RPMI8226 (cell line): Measurements from ENCODE around the gene TMEM116.
"Not testable (repeated sequence)": the region's sequence is repeated elsewhere in the genome, so short reads cannot be mapped to it uniquely, and the experiment has no call there.

Experiments
- DNase-seq: peaks from one replicate; pipeline ENCODE4 v3.0.0-alpha.2; 2015

Gene TMEM116

DNA sequence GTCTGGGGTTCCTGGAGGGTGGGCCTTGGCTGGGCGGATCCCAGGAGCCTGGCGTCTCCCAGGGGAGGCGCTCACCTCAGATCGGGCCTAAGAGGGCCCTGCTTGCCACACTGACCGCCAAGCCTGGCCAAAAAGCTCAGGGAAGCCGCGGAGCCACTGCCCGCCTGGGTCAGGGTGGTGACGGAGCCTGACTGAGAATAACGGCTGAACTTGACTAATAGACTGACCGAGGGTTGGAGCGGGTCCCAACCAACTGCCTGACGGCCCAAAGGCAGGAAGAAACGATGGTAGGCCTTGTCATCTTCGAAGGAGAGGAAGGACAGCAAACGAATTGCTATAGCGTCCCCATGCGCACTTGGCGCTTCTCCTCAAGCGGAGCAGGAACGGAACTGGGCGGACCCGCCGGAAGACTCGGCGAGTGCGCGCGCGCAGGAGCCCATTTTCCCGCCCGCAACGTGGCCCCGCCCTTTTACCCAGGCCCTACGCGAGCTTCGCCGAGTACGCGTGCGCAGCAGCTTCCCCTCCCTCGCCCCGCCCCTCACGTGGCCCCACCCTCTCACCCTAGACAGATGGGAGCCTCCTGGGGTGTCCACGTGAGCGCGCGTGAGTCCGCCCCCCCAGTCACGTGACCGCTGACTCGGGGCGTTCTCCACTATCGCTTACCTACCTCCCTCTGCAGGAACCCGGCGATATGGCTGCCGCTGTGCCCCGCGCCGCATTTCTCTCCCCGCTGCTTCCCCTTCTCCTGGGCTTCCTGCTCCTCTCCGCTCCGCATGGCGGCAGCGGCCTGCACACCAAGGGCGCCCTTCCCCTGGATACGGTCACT, at the start of gene TMEM116, which contains the start of gene ERP29:
Gene TMEM116, minus strand, starts transcription at position 391 of the 826 bp plus-strand sequence. CDS start 7,895 bp downstream, outside the sequence.
Gene ERP29, plus strand, starts transcription at position 652 of the 826 bp plus-strand sequence. Its CDS starts 40 bp downstream, at position 692.
- DNase-seq = peak; percentile 99

DNA sequence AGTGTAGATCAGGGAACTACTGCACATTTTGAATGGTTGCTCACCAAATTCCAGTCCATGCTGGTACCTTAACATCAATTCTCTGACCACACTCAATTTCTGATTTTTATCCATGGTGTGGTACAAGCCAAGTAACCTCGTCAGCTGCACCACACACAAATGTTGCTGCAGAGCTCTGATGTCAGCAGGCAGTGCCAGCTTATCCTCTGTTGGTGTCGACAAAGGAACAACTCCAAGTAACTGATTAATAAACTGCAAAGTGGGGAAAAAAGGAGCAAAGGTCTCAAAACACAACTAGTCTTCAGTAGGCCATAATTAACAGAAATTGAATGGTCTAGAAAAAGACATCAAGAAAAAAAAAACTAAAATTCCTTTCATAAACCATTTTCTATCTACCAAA, 48.2 kb upstream of the TMEM116 start:
- DNase-seq = no peak

DNA sequence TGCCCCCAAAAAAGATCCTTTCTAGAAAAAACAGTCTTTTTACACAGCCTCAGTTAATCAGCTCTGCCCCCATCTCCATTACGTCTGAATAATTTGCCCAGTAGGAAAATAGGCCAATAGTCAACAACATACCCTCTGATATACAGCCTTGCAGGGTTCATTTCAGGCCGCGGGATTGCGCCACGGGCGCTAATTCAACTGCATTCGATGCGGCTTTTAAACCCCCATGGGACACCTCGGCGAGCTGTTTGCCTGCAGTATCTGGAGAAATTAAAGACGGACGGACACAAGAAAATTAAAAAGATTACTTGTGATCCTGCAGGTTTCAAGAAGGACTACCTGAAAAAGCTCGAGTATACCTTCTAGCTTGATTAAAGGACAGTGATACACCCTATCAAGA, 36.4 kb upstream of the TMEM116 start:
- DNase-seq = no peak

DNA sequence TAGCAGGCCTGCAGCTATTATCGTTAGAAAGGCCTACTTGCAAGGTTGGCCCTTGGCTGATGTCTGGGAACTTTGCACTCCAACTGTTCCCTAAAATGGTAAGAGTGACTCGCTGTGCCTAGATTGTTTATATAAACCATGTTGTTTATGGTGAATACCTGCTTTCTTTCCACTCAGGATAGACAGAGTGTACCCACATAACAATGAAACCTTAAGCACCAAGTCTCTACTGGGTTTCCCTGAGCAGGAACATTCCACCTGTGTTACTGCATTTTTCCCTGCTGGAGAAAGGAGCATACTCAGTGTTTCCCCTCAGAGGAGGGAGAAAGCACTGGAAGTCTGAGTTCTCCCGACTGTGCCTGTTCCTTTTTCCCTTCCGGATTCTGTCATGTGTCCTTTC, 33.0 kb upstream of the TMEM116 start:
- DNase-seq = no peak

DNA sequence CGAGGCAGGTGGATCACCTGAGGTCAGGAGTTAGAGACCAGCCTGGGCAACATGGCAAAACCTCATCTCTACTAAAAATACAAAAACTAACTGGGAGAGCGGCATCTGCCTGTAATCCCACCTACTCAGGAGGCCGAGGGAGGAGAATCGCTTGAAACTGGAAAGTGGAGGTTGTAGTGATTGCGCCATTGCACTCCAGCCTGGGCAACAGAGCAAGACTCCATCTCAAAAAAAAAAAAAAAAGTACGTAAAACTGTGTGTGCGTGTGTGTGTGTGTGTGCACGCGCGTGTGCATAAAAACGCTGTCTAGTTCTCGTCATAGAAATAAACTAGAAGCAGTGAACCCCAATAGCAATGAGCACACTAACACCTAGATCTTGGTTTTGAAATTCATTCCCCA, 23.6 kb upstream of the TMEM116 start:
- DNase-seq = not testable (repeated sequence)

DNA sequence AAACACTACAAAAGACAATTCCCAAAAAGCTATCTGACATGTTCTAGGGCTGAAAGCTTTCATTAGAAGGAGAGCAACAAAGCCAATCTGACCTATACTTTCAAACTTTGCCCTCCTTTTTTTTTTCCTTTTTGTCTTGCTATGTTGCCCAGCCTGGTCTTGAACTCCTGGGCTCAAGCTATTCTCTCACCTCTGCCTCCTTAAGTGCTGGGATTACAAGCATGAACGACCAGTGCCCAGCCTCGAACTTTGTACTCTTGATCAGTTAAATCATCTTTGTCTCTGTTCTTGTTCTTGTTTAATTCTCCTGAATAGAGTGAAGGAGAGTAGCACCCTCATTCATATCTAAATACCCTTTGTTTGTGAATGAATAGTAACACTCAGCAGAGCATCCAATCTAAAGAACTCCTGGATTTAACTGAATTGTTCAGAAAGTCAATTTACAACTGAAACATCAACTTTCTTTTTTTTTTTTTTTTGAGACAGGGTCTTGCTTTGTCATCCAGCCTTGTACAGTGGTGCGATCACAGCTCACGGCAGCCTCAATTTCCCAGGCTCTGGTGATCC, 22.3 kb upstream of the TMEM116 start:
- no peak for DNase-seq

DNA sequence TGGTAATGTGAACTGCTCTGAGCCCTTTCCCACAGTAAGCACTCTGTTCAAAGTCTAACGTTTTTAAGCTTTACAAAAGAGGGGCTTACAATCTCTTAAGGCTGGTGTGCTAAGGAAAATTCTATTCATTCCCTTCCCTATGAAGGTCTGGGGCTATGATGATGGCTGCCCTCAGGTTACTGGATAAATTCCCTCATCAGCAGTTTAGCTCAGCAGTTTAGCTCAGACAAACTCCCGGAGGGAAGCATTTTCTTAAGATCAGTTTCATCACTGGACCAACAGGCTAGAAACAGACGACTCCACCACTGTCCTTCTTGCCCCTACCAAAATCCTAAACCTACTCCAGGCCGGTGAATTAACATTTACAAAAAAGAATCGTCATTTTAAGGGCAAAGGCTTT, 19.3 kb upstream of the TMEM116 start:
- DNase-seq = no peak

DNA sequence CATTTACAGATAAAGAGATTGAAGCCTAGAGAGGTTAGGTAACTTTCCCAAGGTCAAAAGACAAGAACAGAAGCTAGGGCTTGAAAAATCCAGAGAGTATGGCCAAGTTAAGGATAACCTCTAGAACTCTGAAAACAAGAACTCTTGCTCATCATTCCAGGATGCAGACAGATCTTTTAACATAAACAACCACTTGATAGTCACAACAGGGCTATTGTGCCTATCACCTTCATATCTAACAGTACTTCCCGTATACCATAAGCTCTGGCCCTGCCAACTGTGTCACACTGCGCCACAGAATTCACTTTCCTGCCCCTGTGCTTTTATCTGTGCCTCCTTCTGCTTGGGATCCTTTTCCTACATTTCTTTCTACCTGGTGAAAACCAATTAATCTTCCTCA, 18.5 kb upstream of the TMEM116 start:
- DNase-seq = no peak

DNA sequence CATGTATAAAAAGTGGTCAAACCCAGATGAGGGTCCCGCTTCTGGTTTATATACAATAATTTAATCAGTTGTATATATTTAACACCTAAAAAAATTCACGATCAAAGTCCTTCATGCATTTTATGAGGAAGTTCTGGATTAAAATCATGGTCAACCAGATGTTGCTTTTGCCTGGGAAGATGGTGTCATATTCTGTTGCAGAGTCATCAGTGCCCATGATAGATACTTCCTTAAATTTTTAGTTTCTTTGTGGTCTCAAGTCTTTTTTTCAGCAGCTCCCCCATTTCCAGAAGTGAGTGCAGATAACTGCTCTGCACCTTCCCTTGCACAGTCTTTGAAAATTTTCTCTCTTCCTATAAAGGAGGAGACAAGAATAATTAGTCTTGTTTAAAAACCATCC, 16.3 kb upstream of the TMEM116 start:
- DNase-seq = no peak

DNA sequence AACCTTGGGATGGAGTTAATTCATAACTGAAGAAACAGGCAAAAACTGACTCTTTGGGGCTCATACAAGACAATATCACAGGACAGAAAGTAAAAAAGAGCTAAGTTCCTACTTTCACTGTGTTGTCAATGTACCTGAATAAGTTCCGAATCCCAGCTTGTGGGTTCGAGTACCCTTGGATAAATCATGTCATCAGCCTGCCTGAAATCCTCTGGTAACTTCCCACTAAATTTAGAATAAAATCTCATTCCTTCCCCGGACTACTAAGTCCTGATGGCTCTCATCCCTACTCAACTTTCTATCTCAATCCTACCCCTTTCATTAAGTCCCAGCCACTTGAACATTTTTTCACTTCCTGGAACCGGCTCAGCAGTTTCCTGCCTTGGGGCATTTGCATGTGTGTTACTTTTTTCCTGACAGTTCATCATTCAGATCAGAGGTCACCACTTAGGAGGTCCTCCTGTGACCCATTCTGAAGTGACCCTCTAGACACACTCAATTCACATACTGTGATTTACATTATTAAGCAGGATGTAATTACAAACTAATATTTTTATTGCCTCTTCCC, 12.9 kb upstream of the TMEM116 start:
- peak; percentile 13 for DNase-seq

DNA sequence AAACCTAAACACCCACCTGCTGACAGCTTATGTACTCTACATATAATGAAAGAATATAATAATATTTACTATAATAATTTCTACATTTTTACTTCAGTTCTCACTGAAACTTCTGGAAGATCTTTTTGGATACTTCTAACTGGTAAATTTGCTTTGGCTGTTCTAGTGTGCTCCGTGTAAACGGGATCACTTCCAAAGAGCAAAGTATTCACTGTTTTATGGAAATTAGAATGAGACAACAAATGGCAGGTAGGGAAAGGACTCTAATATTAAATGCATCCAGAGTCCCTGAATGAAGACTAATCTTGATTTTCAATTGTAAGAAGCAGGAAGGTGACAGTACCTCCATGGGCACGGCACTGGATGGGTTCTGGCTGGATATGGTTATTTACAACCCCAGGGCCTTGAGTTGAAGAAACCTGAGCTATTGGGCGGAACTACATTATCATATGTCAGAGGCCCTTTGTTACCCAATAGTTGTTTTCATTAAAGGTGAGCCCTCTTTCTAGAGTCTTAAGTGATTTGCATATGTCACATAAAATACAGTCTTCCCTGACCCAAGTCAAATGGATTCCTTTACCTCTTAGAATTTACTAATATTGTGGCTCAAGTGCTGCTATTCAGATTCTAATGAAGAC, 10.9 kb upstream of the TMEM116 start:
- no peak for DNase-seq

DNA sequence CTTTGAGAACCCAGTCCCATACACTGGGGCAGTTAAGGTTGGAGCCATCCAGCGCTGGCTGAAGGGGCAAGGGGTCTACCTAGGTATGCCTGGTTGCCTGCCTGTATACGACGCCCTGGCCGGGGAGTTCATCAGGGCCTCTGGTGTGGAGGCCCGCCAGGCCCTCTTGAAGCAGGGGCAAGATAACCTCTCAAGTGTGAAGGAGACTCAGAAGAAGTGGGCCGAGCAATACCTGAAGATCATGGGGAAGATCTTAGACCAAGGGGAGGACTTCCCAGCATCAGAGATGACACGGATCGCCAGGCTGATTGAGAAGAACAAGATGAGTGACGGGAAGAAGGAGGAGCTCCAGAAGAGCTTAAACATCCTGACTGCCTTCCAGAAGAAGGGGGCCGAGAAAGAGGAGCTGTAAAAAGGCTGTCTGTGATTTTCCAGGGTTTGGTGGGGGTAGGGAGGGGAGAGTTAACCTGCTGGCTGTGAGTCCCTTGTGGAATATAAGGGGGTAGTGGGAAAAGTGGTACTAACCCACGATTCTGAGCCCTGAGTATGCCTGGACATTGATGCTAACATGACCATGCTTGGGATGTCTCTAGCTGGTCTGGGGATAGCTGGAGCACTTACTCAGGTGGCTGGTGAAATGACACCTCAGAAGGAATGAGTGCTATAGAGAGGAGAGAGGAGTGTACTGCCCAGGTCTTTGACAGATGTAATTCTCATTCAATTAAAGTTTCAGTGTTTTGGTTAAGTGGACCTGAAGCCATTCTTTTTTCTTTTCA, 9.5 kb upstream of the TMEM116 start:
- no peak for DNase-seq

DNA sequence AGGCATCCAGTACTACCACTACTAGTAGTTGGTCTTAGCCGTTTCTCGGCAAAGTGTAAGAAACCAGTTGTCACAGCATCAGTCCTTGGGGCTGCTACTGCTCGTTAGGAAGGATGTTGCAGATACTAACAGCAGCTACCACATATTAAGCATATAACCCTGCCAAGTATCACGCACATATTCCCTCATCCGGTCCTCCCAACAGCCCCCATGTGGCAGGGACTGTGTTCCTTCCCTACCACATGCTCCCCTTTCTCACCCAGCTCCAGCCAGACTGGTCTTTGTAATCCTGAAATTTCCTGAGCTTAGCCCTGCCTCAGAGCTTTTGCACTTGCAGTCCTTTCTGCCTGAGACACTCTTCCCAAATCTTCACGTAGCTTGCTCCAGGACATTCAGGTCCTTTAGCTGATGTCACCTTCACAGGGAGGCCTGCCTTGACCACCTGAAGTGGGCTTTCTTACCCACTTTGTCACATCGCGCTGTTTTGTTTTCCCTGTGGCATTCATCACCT, 8.0 kb upstream of the TMEM116 start:
- DNase-seq = no peak

DNA sequence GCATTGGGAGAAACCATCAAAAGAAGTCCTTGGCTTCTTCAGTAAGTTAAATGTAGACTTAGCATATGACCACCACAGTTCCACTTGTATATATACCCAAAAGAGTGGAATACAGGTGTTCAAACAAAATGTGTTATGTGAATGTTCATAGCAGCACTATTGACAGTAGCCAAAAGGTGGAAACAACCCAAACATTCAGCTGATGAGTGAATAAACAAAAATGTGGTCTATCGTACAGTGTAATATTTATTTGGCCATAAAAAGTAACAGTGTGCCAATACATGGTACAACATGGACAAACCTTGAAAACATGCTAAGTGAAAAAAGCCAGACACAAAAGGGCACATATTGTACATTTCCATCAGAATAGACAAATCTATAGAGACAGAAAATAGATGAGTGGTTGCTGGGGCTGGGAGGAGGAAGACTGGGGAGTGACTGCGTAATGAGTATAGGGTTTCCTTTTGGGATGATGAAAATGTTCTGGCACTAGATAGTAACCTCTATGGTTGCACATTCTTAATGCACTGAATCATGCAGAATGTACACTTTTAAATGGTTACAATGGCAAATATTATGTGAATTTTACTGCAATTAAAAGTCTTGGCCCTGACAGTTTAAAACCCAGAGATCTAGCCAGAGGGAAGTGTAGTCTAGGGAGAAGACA, 5.7 kb upstream of the TMEM116 start:
- no peak for DNase-seq

DNA sequence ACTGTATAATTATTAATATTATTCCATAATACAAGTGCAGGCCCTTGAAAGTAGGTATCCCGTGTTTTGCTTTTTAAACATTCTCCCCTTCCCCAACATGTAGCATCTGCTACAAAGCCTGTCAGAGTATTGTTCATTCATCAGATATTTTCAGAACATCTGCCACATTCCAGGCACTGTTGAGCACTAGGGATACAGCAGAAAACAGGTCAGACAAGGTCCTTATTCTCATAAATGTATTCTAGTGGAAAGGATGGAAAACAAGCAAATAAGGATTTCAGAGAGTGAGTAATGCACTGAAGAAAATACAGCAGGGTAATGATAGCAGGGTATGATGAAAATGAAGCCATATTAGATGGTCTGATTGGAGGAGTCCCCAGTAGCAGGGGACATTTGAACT, 4.1 kb upstream of the TMEM116 start:
- no peak for DNase-seq

DNA sequence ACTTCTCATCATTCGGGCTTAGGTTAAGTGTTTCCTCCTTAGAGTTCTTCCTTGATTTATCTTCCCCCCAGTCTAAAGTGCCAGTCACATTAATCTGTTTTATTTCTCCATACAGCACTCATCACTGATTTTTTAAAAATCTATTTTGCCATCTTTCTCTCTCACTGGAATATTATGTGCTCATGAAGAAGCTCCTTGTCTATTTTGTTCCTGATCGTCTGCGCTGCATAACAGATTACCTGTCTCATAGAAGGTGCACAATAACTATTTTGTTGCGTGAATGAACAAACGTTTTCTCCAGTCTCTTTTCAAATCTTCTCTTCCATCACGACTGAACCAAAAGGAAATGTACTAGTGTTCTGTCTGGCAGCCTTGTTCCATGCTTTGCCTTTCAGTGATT, 3.0 kb upstream of the TMEM116 start:
- no peak for DNase-seq

DNA sequence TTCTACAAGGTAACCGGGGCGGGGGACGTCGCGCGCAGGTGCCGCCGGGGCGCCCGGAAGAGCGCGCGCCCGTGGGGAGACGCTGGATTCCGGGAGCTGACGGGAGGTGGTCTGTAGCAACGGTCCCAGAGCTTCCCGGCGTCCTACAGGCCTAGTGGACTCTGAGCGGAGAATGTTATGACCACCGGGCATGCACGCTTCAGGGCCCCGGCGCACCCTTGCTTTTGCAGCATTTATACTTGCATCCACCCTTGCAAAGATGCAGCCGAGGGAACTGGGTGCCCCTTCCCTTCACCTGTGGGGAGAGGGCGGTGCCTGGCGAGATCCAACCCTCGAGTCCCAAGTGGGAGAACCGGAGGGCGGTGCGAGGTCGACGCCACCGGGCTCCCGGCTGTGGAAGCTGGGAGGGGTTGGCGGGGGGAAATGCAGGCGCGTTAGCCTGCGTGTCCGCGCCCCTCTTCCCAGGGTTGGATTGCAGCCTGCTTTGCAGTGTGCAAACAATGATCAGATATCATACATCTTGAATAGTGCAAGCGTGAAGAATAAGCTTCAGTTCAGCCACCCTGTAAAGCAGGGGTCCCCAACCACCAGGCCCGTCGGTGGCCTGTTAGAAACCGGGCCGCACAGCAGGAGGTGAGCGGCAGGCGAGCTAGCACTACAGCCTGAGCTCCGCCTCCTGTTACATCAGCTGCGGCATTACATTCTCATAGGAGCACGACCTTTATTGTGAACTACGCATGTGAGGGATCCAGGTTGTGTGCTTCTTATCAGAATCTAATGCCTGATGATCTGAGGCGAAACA, 837 bp upstream of the TMEM116 start:
- DNase-seq = peak; percentile 82

DNA sequence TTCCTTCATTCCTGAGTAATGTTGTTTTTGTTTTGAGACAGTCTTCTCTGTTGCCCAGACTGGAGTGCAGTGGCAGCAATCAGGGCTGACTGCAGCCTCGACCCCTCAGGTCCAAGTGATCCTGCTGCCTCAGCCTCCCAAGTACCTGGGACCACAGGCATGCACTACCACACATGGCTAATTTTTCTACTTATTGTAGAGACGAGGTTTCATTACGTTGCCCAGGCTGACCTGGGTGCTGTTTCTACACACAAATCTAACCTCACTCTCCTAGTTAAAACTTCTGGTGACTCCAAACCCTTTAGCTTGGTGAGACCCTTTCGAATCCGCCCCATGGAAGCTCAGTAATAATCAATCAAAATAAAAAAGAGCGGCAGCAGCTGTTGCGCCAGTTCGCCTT, 1.3 kb downstream of the TMEM116 start:
- DNase-seq = no peak

DNA sequence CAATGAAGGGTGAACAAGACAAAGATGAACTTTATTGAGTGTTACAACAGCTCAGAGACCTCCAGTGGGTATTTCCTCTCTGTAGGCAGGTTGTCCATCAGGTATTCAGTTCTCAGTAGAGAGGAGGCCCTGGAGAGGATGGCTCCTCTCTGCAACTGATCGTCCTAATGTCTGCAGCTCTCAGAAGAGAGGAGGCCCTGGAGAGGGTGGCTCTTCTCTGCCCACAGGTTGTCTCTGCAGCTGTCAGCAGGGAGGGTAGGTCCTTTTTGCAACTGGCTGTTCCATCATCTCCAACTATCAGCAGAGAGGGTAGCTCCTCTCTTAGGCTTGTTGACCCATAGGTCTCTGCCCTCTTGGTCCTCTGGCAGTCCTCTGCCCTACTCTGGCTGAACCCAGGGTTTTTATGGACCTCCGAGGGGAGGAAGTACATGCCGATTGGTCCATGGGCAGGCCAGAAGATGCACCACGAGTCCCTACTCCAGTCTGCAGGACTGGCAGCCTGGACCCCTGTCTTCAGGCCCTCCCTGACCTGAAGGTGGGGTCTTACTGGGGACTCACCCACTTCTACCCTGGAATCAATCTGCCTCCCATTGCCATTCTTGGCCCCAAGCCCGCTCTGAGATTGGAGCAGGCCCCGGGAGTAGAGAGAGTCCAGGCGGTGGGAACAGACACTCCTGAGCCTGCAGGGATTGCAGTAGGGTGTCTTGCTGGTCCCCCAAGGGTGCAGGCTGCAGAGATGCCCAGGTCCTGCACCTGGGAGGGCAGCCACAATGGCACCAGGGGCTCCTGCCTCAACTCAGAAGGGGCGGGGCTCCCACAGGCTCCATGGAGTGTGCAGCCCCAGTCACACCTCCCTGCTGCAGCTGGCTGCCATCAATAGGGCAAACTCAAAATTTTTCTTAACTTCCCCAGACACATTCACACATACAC, 2.3 kb downstream of the TMEM116 start:
- peak; percentile 54 for DNase-seq

DNA sequence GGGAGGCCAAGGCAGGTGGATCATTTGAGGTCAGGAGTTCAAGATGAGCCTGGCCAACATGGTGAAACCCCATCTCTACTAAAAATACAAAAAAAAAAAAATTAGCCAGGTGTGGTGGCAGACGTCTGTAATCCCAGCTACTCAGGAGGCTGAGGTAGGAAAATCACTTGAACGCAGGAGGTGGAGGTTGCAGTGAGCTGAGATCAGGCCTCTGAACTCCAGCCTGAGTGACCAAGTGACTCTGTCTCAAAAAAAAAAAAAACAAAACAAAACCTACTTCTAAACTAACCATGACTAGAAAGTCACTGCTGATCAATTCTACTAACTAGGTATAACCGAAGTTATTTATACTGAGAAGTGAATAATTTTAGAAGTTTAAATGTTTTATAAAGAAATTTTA, 3.4 kb downstream of the TMEM116 start:
- DNase-seq = peak; percentile 76
